Measurements from ENCODE around the gene GASK1A.

The GASK1A gene

DNA sequence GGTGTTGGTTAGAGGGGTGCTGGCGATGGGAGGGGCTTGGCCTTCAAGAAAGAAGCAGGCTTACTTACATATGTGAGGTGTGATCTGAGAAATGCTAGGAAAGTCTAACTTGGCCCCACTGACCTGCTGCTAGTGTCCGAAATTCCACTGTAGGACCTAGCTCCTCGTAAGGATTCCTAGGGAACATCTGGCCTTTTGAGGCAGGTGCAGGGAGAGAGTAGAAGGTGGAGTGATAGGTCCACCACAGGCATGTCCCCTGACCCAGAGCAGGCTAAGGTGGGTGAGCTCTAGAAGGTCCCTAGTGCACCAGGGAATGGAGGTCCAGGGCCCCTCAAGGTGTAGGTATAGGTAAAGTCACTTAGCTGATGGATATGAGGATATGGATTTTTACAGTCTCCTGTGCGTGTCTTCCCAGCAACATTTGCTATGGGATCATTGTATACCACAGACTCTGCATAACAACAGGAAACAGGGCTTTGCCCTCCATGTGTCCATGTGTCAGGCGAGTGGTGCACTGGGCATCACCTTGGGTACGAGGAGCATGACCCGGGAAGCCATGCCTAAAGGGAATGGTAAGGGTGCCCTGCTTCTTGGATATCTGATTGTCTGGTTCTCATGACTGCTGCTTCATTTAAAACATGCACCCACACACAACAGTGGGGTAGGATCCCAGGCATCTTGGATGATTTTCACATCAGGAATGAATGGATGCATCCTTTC, 94.2 kb downstream of the GASK1A start:
- Mint-ChIP-seq H3K9me3 (no peaks in the 10 kb centered on the region), H3K27me3 (ENCODE audit: low read depth, poor library complexity) (peaks cover 7% of the 10 kb centered on the region), H3K27ac (no peak overlapping the region), H3K4me1 (no peaks in the 10 kb centered on the region), H3K4me3 (no peak overlapping the region), H3K36me3 (ENCODE audit: low read depth) (peaks cover 12% of the 10 kb centered on the region)
- TF ChIP-seq, protein P1, sequence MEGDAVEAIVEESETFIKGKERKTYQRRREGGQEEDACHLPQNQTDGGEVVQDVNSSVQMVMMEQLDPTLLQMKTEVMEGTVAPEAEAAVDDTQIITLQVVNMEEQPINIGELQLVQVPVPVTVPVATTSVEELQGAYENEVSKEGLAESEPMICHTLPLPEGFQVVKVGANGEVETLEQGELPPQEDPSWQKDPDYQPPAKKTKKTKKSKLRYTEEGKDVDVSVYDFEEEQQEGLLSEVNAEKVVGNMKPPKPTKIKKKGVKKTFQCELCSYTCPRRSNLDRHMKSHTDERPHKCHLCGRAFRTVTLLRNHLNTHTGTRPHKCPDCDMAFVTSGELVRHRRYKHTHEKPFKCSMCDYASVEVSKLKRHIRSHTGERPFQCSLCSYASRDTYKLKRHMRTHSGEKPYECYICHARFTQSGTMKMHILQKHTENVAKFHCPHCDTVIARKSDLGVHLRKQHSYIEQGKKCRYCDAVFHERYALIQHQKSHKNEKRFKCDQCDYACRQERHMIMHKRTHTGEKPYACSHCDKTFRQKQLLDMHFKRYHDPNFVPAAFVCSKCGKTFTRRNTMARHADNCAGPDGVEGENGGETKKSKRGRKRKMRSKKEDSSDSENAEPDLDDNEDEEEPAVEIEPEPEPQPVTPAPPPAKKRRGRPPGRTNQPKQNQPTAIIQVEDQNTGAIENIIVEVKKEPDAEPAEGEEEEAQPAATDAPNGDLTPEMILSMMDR (IDR thresholded peaks at IDR 0.05) = no peak
- DNase-seq = no peak

DNA sequence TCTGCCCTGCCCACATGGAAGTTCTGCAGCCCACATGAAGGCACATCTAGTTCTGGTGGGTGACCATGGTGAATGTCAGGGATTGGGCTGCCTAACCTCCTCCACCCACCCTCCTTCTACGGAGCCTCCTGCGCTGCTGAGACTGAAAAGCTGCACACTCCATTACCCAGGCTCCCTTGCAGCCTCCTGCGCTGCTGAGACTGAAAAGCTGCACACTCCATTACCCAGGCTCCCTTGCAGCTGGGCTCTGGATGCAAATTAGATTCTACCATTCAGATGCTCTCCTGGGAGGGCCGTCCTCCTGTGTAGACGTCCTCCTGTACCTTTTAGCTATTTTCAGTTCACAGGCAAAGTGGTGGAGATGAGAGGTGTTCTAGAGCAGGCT, 94.7 kb downstream of the GASK1A start:
- no peaks in the 10 kb centered on the region for H3K4me1 Mint-ChIP-seq
- peaks cover 10% of the 10 kb centered on the region for H3K27me3 Mint-ChIP-seq (ENCODE audit: low read depth, poor library complexity)
- H3K4me3 Mint-ChIP-seq = no peak overlapping the region
- peaks cover 16% of the 10 kb centered on the region for H3K36me3 Mint-ChIP-seq (ENCODE audit: low read depth)
- H3K9me3 Mint-ChIP-seq = no peaks in the 10 kb centered on the region
- H3K27ac Mint-ChIP-seq = no peak overlapping the region
- TF ChIP-seq, protein P1 (IDR thresholded peaks at IDR 0.05) = no peak
- no peak for DNase-seq

DNA sequence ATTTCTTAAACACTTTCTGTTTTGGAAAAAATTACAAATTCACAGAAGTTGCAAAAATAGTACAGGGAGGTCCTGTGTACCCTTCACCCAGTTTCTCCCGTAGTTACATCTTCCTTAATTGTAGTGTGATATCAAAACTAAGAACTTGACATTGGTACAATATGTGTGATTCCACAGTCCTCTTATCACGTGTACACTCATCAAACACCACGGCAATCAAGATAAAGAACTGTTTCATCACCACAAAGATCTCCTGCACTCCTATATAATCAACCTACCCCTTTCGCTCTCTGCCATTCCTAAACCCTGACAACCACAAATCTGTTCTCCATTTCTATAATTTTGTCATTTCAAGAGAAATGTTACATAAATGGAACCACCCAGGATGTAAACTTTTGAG, 95.4 kb downstream of the GASK1A start:
- no peak for DNase-seq
- no peak overlapping the region for H3K27ac Mint-ChIP-seq
- H3K4me3 Mint-ChIP-seq = no peak overlapping the region
- peaks cover 22% of the 10 kb centered on the region for H3K36me3 Mint-ChIP-seq (ENCODE audit: low read depth)
- no peaks in the 10 kb centered on the region for H3K9me3 Mint-ChIP-seq
- H3K27me3 Mint-ChIP-seq (ENCODE audit: low read depth, poor library complexity) = peaks cover 10% of the 10 kb centered on the region
- TF ChIP-seq, protein P1 (IDR thresholded peaks at IDR 0.05) = no peak
- no peaks in the 10 kb centered on the region for H3K4me1 Mint-ChIP-seq

DNA sequence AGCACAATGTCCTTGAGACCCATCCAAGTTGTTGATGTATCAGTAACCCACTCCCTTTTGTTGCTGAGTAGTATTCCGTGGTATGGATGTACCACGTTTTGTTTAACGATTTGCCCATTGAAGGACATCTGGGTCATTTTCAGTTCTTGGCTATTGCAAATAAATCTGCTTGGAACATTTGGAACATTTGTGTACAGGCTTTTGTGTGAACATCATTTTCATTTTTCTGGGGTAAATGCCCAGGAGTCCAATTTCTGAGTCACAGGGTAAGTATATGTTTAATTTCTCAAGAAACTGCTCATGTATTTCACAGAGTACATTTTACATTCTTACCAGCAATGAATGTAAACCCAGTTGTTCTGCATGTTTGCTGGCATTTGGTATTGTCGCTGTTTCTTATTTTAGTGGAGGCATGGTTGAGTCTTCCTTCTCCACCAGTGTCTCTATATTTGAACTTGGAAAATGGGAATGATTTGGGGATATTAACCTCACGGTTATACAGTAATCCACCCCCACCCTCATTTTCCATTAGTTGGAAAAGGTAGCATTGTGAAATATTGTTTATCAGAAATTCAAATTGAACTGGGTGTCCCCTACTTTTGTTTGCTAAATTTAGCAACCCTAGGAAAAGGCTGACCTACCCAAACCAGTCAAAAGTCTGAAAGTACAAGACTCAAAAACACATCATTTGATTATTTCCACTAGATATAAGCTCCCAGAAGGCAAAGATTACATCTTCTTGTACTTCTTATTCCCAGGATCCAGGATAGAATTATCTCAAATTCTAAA, 96.0 kb downstream of the GASK1A start:
- DNase-seq = no peak
- Mint-ChIP-seq H3K27ac (no peak overlapping the region), H3K27me3 (ENCODE audit: low read depth, poor library complexity) (peaks cover 10% of the 10 kb centered on the region), H3K4me3 (no peak overlapping the region), H3K9me3 (no peaks in the 10 kb centered on the region), H3K4me1 (no peaks in the 10 kb centered on the region), H3K36me3 (ENCODE audit: low read depth) (peaks cover 27% of the 10 kb centered on the region)
- TF ChIP-seq, protein P1 (IDR thresholded peaks at IDR 0.05) = no peak

DNA sequence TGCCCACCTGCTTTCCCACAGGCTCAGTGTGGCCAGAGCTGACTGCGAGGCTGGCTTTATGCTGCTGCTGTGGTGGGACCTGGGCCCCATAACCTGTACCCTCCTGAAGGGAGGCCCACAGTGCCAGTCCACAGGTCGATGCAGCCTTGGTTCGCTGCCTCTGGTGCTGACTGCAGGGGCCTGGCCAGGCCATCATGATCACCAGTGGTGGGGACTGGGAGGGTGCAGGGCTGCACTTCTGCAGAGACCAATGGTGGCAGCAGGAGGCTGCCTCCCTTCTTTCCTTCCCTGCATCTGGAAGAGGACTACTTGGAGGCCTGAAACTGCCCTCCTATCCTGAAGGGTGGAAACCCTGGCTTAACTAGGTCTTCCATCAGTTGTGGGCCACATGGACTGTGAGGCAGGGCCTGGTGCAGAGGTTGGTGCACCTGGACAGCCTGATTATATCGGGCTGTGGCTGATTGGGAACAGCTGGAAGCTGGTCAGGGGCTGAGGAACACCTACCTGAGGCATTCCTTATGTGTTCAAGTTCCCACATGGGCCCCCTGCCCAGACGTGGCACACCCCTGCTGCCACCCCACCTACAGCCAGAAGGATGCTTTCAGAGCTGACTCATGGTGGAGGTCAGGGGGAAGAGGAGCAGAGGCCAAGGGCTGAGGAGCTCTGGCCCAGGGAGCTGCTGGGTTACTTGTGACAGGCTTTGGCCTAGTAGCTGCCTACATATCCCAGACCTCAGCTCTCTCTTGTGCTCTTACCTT, 97.0 kb downstream of the GASK1A start:
- no peak overlapping the region for H3K4me3 Mint-ChIP-seq
- H3K27me3 Mint-ChIP-seq (ENCODE audit: low read depth, poor library complexity) = peaks cover 14% of the 10 kb centered on the region
- TF ChIP-seq, protein P1 (IDR thresholded peaks at IDR 0.05) = no peak
- H3K4me1 Mint-ChIP-seq = no peaks in the 10 kb centered on the region
- no peak for DNase-seq
- H3K36me3 Mint-ChIP-seq (ENCODE audit: low read depth) = peaks cover 37% of the 10 kb centered on the region
- no peaks in the 10 kb centered on the region for H3K9me3 Mint-ChIP-seq
- H3K27ac Mint-ChIP-seq = no peak overlapping the region

All from nephron progenitor cell (in vitro differentiated cells).